ENCODE measurements around the gene CNTNAP2. TPM values are rescaled to one million over a fixed set of nuclear protein-coding genes. Genes with fewer than 3 reads are reported as not detected.

Gene CNTNAP2
- total and polyA plus RNA-seq, 2 of the 8 experiments (the other 6 are each of a cell fraction or from before 2014, with no cell fraction given) = 27.9 to 71.0 TPM

DNA sequence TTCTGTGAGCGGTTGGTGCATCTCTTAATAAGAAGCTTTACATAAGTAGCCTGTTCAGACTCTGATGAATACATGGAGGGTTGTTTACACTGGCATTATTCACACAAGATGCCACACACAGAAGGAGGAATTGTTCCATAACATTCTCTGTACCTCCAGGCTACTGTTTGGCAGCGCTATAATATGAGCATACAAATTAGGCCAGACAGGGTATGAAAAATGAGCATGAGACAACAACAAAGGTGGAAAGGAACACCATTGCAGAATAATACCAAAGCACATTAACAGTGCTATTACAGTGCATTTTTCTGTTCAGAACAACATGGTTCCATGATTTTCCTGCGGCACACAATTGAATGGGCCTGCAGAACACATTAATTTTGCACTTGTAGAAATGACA, 2056.8 kb downstream of the CNTNAP2 start:
- no peak overlapping the region for H3K4me3 ChIP-seq (ENCODE audit: extremely low read depth in 1 of 4, insufficient read depth in 2 of 4, low read depth in 3 of 4, low read length in 4 of 4)
- no peaks in the 10 kb centered on the region for H3K23me2 ChIP-seq (ENCODE audit: low read depth, low read length)
- no peak overlapping the region for H2BK5ac ChIP-seq (ENCODE audit: low read depth, low read length)
- no peak overlapping the region for H3K4me2 ChIP-seq (ENCODE audit: insufficient read depth in 1 of 2, low read depth in 2 of 2, low read length in 2 of 2)
- H3K36me3 ChIP-seq (ENCODE audit: control insufficient read depth in 2 of 4, insufficient read depth in 4 of 4, low read length in 3 of 4) = no peaks in the 10 kb centered on the region
- no peak overlapping the region for H2AFZ ChIP-seq (ENCODE audit: low read length)
- H2BK15ac ChIP-seq (ENCODE audit: low read length) = no peak overlapping the region
- H2AK5ac ChIP-seq (ENCODE audit: low read depth, low read length) = no peak overlapping the region
- H3K79me1 ChIP-seq (ENCODE audit: low read depth, low read length) = no peaks in the 10 kb centered on the region
- no peak overlapping the region for H2BK120ac ChIP-seq (replicated peaks; ENCODE audit: low read depth, low read length)
- H3K14ac ChIP-seq (ENCODE audit: insufficient read length) = no peak overlapping the region
- no peak overlapping the region for H2BK20ac ChIP-seq (ENCODE audit: low read length)
- H3K23ac ChIP-seq (ENCODE audit: insufficient read length) = no peak overlapping the region
- H3K27ac ChIP-seq (ENCODE audit: low read depth, low read length) = no peak overlapping the region
- no peak overlapping the region for H4K91ac ChIP-seq (replicated peaks; ENCODE audit: insufficient read length, low read length)
- H3K9me3 ChIP-seq (ENCODE audit: insufficient read depth in 2 of 2, low read depth in 1 of 2, low read length in 1 of 2) = no peaks in the 10 kb centered on the region
- CTCF ChIA-PET (ENCODE audit: partially characterized antibody) = interaction anchor here (1.6 kb wide), 1 partner anchor 69 kb away, joined by 5 read pairs; no protein-coding TSS in a partner anchor
- 86% methylated on average over 3 of the region's 3 CpGs; no CpG with 5 or more reads in 1 of the 2 experiments for WGBS, 2 experiments (ENCODE audit: extremely low coverage in 1 of 2, insufficient coverage in 1 of 2, insufficient read length in 1 of 2, insufficient replicate concordance in 2 of 2, low coverage in 1 of 2, low lambda C conversion rate in 2 of 2, missing lambda C conversion rate in 1 of 2)
- H3K56ac ChIP-seq (replicated peaks; ENCODE audit: insufficient read length, low read depth, low read length) = no peak overlapping the region
- H4K20me1 ChIP-seq (replicated peaks in 1 of 2; ENCODE audit: control insufficient read depth in 1 of 2, insufficient read depth in 2 of 2, low read length in 2 of 2) = no peaks in the 10 kb centered on the region
- no peak overlapping the region for H3K4ac ChIP-seq (replicated peaks; ENCODE audit: insufficient read length, low read depth, low read length)
- H4K8ac ChIP-seq (ENCODE audit: extremely low read depth, insufficient read depth, low read length) = no peak overlapping the region
- no peaks in the 10 kb centered on the region for H3K4me1 ChIP-seq (replicated peaks in 1 of 4; ENCODE audit: control insufficient read depth in 3 of 4, insufficient read depth in 4 of 4, low read length in 3 of 4)
- FAIRE-seq (no peak), DNase-seq (ENCODE audit: low read depth in 1 of 2, low spot score in 2 of 2) (no peak)
- H3K79me2 ChIP-seq (ENCODE audit: control insufficient read depth in 1 of 2, insufficient read depth in 2 of 2, low read length in 2 of 2) = no peaks in the 10 kb centered on the region
- no peak overlapping the region for H4K5ac ChIP-seq (ENCODE audit: insufficient read length, low read depth, low read length)
- H3K18ac ChIP-seq (ENCODE audit: extremely low read depth, low read length) = no peak overlapping the region
- POLR2A ChIA-PET (ENCODE audit: partially characterized antibody) = no interaction called here
- H2BK12ac ChIP-seq (ENCODE audit: low read depth, low read length) = no peak overlapping the region
- no peak overlapping the region for H3K9ac ChIP-seq (replicated peaks in 1 of 4; ENCODE audit: extremely low read depth in 1 of 4, low read depth in 3 of 4, low read length in 3 of 4)
- peaks cover 0 to 1% (median 0%) of the 10 kb centered on the region in 4 experiments; a peak in 1 of 7 replicates for H3K27me3 ChIP-seq (replicated peaks in 1 of 4; ENCODE audit: control insufficient read depth in 3 of 4, extremely low read depth in 1 of 4, insufficient read depth in 3 of 4, low read length in 3 of 4)
- TF ChIP-seq KDM5A (IDR thresholded peaks at IDR 0.05; ENCODE audit: low read length) = no peak
- no peak for TF ChIP-seq NRF1 (IDR thresholded peaks at IDR 0.05; ENCODE audit: low read depth, low read length)
- no peak for TF ChIP-seq KDM4A (IDR thresholded peaks at IDR 0.05; ENCODE audit: low read depth, low read length, severe bottlenecking)
- TF ChIP-seq KDM1A (IDR thresholded peaks at IDR 0.05; ENCODE audit: borderline replicate concordance, low read length) = no peak
- no peak for TF ChIP-seq ASH2L (IDR thresholded peaks at IDR 0.05; ENCODE audit: low read length)
- no peak for TF ChIP-seq RAD21 (IDR thresholded peaks at IDR 0.05 in 1 of 2, conservative IDR thresholded peaks at IDR 0.05 in 1 of 2; ENCODE audit: low read depth in 2 of 2, low read length in 2 of 2)
- TF ChIP-seq EZH2 (IDR thresholded peaks at IDR 0.05; ENCODE audit: low read depth, low read length, severe bottlenecking) = no peak
- no peak for TF ChIP-seq SIRT6 (IDR thresholded peaks at IDR 0.05; ENCODE audit: low read length)
- TF ChIP-seq CREB1 (IDR thresholded peaks at IDR 0.05) = no peak
- TF ChIP-seq SAP30 (IDR thresholded peaks at IDR 0.05; ENCODE audit: insufficient read depth, insufficient replicate concordance, low read length) = no peak
- TF ChIP-seq, protein P1, sequence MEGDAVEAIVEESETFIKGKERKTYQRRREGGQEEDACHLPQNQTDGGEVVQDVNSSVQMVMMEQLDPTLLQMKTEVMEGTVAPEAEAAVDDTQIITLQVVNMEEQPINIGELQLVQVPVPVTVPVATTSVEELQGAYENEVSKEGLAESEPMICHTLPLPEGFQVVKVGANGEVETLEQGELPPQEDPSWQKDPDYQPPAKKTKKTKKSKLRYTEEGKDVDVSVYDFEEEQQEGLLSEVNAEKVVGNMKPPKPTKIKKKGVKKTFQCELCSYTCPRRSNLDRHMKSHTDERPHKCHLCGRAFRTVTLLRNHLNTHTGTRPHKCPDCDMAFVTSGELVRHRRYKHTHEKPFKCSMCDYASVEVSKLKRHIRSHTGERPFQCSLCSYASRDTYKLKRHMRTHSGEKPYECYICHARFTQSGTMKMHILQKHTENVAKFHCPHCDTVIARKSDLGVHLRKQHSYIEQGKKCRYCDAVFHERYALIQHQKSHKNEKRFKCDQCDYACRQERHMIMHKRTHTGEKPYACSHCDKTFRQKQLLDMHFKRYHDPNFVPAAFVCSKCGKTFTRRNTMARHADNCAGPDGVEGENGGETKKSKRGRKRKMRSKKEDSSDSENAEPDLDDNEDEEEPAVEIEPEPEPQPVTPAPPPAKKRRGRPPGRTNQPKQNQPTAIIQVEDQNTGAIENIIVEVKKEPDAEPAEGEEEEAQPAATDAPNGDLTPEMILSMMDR (IDR thresholded peaks at IDR 0.05; ENCODE audit: control extremely low read depth in 1 of 3, insufficient read depth in 1 of 3, low read depth in 1 of 3, low read length in 3 of 3) = no peak
